Left lung (tissue), 10 donors: ENCODE measurements around the gene SLC17A3. TPM values are rescaled to one million over a fixed set of nuclear protein-coding genes. Genes with fewer than 3 reads are reported as not detected.

Experiments
- ATAC-seq: fragments of 200-7000 bp; cut with Tn5 transposase; one replicate; pipeline ENCODE4 v1.9.1; 2020; ENCODE audit warnings: moderate library complexity
- DNase-seq, 4 donors: peaks; one replicate each; pipeline ENCODE4 v3.0.0-alpha.2; 2013 to 2020
- H3K27ac ChIP-seq, 2 donors: fragments of 200-600 bp; sonication (generic) in 1 of 2; one replicate each; pipeline versions ENCODE4 v1.5.0 to v1.8.0; 2020 to 2021
- H3K27me3 ChIP-seq, 2 donors: fragments of 200-600 bp; sonication (generic) in 1 of 2; one replicate each; pipeline versions ENCODE4 v1.5.0 to v1.8.0; 2020 to 2021
- H3K36me3 ChIP-seq, 2 donors: fragments of 200-600 bp; sonication (generic) in 1 of 2; one replicate each; pipeline versions ENCODE4 v1.5.0 to v1.8.0; 2020 to 2021
- H3K4me1 ChIP-seq, 2 donors: fragments of 200-600 bp; one replicate each; pipeline ENCODE4 v1.8.0; 2021
- H3K4me3 ChIP-seq, 2 donors: fragments of 200-600 bp; sonication (generic) in 1 of 2; one replicate each; pipeline versions ENCODE4 v1.5.0 to v1.8.0; 2020 to 2021; ENCODE audit warnings: mild to moderate bottlenecking in 1 of 2
- H3K9me3 ChIP-seq, 2 donors: fragments of 200-600 bp; sonication (generic) in 1 of 2; one replicate each; pipeline versions ENCODE4 v1.5.0 to v1.8.0; 2020 to 2021
- CTCF ChIP-seq, 2 donors: fragments of 200-600 bp; sonication (generic) in 1 of 2; IDR thresholded peaks; one replicate each; pipeline versions ENCODE4 v1.5.0 to v1.8.0; 2021; ENCODE audit warnings: antibody characterized with exemption in 2 of 2
- intact Hi-C, 2 donors: fragments of 100-400 bp; cut with DNase I; formaldehyde crosslinking; loops; one replicate each; pipeline versions ENCODE4 v1.11.2 to v1.14.2; 2022
- polyA plus RNA-seq, 6 donors: library from polyadenylated mRNA; unstranded; fragments of 120-200 nt; gene quantifications; one replicate each; pipeline ENCODE4 v1.2.1, GENCODE V29; 2013; ENCODE audit not compliant: insufficient read length in 6 of 6
- total RNA-seq, 2 donors: library from RNA; stranded (reverse); fragmentation: NEBNext Ultra II Directional; extraction: Animal tissue kit (Norgen Biotek cat#: 25700); gene quantifications; one replicate each; pipeline ENCODE4 v1.2.1, GENCODE V29; 2021
- donor health status: DM: no; HTN: yes; CAD: no.
- donor health status: DM: no; HTN: no; CAD: no.

SLC17A3 gene
- total and polyA plus RNA-seq, 8 donors: 0.11 to 0.22 (median 0.19) TPM; not detected in 4

GRCh38 chr6:25907475-25908014 is 33.5 kb upstream of the SLC17A3 start:
- Histone ChIP-seq H3K27me3 (no peaks in the 10 kb centered on the region), H3K4me1 (no peaks in the 10 kb centered on the region), H3K27ac (no peak overlapping the region), H3K36me3 (no peaks in the 10 kb centered on the region), H3K4me3 (no peak overlapping the region), H3K9me3 (no peaks in the 10 kb centered on the region)
- no peak for ATAC-seq
- intact Hi-C loops: no loop called here
- no peak for TF ChIP-seq CTCF (IDR thresholded peaks at IDR 0.05)
- no peak for DNase-seq

- H3K4me1 ChIP-seq: no peaks in the 10 kb centered on the region
- H3K27ac ChIP-seq: no peak overlapping the region
Measured at GRCh38 chr6:25903467-25904099, 29.5 kb upstream of the SLC17A3 start.

GRCh38 chr6:25902071-25902470 is 28.0 kb upstream of the SLC17A3 start:
- Histone ChIP-seq H3K27ac (no peak overlapping the region), H3K36me3 (no peaks in the 10 kb centered on the region), H3K9me3 (no peaks in the 10 kb centered on the region), H3K4me1 (no peaks in the 10 kb centered on the region), H3K27me3 (no peaks in the 10 kb centered on the region), H3K4me3 (no peak overlapping the region)
- intact Hi-C loops: no loop called here
- DNase-seq (no peak), ATAC-seq (no peak)
- TF ChIP-seq CTCF (IDR thresholded peaks at IDR 0.05): no peak

More at GRCh38 chr6:25903467-25904099, 29.5 kb upstream of the SLC17A3 start:
- no peaks in the 10 kb centered on the region for H3K27me3 ChIP-seq
- ATAC-seq (no peak), DNase-seq (no peak)
- no peak overlapping the region for H3K4me3 ChIP-seq
- TF ChIP-seq CTCF (IDR thresholded peaks at IDR 0.05): no peak
- no peaks in the 10 kb centered on the region for H3K9me3 ChIP-seq
- intact Hi-C loops: no loop called here
- no peaks in the 10 kb centered on the region for H3K36me3 ChIP-seq

- H3K27me3 ChIP-seq: no peaks in the 10 kb centered on the region
- H3K4me3 ChIP-seq: no peak overlapping the region
- DNase-seq (no peak), ATAC-seq (no peak)
- no peak for TF ChIP-seq CTCF (IDR thresholded peaks at IDR 0.05)
- no peaks in the 10 kb centered on the region for H3K36me3 ChIP-seq
- no peaks in the 10 kb centered on the region for H3K4me1 ChIP-seq
- H3K27ac ChIP-seq: no peak overlapping the region
- H3K9me3 ChIP-seq: no peaks in the 10 kb centered on the region
- intact Hi-C loops: no loop called here
Measured at GRCh38 chr6:25900843-25901242, 26.8 kb upstream of the SLC17A3 start.

GRCh38 chr6:25899580-25900408 is 25.8 kb upstream of the SLC17A3 start:
- Histone ChIP-seq H3K36me3 (no peaks in the 10 kb centered on the region), H3K4me1 (no peaks in the 10 kb centered on the region), H3K4me3 (no peak overlapping the region), H3K9me3 (no peaks in the 10 kb centered on the region), H3K27me3 (no peaks in the 10 kb centered on the region), H3K27ac (no peak overlapping the region)
- intact Hi-C loops: no loop called here
- no peak for ATAC-seq
- DNase-seq: no peak
- TF ChIP-seq CTCF (IDR thresholded peaks at IDR 0.05): no peak
